Peyer's patch (tissue), 4 donors: Measurements from ENCODE around the gene STRN.

Experiments
- POLR2A ChIP-seq, 2 donors: fragments of 450-650 bp; IDR thresholded peaks; one replicate each; pipeline ENCODE4 v1.5.1; 2017; ENCODE audit warnings: antibody characterized with exemption in 2 of 2, mild to moderate bottlenecking in 2 of 2, moderate library complexity in 2 of 2
- TF ChIP-seq, protein P1 (sequence below), 6 experiments: fragments of 450-650 bp in 4 of 6; fragments of 200-600 bp in 2 of 6; sonication (generic) in 1 of 6; IDR thresholded peaks; one replicate each; pipeline ENCODE4 v1.5.1; 2017 to 2019; ENCODE audit warnings: antibody characterized with exemption in 6 of 6, mild to moderate bottlenecking in 3 of 6, moderate library complexity in 1 of 6

DNA sequence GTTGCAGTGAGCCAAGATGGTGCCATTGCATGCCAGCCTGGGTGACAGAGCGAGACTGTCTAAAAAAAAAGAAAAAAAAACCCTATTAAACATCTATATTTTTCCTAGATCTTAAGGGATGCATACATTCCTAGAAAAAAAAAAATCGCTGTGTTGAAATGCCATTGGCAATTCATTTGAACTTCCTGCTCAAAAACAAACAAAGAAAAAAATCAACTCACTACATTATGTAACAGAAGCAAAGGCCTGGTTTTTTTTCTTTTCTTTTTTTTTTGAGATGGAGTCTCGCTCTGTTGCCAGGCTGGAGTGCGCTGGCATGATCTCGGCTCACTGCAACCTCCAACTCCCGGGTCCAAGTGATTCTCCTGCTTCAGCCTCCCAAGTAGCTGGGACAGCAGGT lies 21.7 kb upstream of the STRN start:
- TF ChIP-seq, protein P1, sequence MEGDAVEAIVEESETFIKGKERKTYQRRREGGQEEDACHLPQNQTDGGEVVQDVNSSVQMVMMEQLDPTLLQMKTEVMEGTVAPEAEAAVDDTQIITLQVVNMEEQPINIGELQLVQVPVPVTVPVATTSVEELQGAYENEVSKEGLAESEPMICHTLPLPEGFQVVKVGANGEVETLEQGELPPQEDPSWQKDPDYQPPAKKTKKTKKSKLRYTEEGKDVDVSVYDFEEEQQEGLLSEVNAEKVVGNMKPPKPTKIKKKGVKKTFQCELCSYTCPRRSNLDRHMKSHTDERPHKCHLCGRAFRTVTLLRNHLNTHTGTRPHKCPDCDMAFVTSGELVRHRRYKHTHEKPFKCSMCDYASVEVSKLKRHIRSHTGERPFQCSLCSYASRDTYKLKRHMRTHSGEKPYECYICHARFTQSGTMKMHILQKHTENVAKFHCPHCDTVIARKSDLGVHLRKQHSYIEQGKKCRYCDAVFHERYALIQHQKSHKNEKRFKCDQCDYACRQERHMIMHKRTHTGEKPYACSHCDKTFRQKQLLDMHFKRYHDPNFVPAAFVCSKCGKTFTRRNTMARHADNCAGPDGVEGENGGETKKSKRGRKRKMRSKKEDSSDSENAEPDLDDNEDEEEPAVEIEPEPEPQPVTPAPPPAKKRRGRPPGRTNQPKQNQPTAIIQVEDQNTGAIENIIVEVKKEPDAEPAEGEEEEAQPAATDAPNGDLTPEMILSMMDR (IDR thresholded peaks at IDR 0.05), result no peak
- TF ChIP-seq POLR2A (IDR thresholded peaks at IDR 0.05), result no peak
